ENCODE measurements around the gene ARL15.

- TF ChIP-seq CTCF (IDR thresholded peaks at IDR 0.05; ENCODE audit: low read depth, low read length) (no peak), POLR2A (IDR thresholded peaks at IDR 0.05; ENCODE audit: extremely low read depth, insufficient read length) (no peak)
- TF ChIP-seq, protein P1, sequence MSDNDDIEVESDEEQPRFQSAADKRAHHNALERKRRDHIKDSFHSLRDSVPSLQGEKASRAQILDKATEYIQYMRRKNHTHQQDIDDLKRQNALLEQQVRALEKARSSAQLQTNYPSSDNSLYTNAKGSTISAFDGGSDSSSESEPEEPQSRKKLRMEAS (IDR thresholded peaks at IDR 0.05; ENCODE audit: low read depth, low read length), result no peak
These were observed 302.3 kb downstream of the ARL15 start for GRCh38 chr5:54007827-54008777.
